Stromal cell of bone marrow (primary cell): ENCODE measurements around the gene AOPEP.
A peak's percentile ranks its signal among the peaks of the same experiment; 100 is the strongest.

Source experiments
- DNase-seq: peaks from one replicate; pipeline ENCODE4 v3.0.0-alpha.2; 2012; ENCODE audit warnings: low read depth

Gene AOPEP

DNA sequence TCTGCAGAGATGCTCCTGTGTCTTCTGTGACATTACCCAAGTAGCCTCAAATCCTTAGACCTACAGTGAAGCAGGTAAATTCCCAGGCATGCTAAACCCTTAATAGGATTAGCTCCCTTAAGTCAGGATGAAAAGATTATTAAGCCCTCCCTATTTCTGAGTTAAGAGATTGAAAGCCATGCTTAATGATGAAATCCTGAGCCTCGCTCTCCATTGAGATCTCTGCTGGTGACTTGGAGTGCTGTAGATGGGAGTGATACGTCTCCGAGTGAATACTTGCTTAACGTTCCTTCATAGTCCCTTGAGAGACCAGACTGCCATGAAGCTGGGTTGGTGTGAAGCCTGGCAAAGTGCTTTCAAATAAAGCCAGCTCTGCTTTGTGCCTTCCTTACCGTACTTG is 34.2 kb downstream of the AOPEP start:
- no peak for DNase-seq

GRCh38 chr9:94761481-94761880 is 35.0 kb downstream of the AOPEP start:
- no peak for DNase-seq

DNA sequence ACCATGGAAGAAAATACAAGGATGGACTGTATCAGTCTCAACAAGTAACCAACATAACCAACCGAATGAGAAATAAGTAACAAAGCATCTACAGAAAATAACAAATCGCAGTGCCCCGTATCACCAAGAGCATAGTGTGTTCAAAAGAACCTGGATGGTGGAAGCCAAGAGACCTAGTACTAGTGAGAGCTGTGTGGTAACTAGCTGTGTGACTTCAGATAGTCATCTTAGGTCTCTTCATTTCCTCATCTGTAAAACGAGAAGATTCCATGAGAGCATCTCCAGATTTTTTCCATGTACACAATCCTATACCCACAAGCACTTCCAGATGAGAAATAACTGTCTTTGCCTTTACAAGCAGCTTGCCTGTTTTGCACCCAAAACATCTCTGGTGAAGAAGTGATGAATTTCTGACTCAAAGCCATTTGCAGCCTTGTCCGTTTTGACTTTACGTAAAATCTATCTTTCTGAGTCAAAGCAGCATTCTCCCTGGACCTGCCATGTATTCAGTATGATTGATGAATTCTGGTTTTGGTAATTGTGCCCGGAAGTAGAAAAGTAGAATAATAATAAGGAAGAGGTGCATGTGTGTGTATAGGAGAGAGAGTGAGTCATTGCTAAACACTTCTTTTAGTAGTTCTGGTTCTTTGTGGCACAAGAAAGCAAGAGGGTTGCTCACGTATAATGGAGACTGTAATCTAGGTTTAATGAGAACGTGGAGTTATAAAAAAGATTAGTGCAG is 41.0 kb downstream of the AOPEP start:
- DNase-seq, result no peak

DNA sequence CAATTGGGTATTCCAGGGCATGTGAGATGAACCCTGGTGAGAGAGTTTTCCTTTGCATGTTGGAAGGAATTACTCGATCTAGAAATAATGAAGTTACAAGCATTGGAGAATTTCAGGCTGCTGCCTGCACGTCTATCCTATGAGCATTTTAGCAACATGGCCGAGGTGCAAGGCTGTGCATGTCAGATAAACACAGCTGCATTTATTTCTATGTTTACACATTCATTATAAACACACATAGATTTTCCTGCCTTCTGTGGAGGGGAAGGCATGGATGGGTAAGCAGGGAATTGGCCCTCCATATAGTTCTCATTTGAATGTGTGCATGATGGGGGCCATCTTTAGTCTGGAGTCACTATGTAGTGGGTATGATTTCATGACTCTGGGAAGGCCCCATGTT is 42.3 kb downstream of the AOPEP start:
- DNase-seq, result no peak

DNA sequence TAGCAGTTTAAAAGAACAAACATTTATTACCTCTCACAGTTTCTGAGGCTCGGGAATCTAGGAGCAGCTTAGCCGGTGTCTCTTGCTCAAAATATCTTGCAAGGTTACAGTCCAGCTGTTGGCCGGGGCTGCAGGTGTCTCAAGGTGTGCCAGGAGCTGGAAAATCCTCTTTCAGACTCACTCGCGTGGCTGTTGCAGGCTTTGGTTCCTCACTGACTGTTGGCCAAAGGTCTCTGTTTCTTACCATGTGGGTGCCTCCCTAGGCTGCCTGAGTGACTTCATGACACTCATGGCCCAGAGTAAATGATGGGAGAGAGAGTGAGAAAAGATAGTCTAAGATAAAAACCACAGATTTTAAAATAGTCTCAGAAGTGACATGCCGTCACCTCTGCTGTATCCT is 43.8 kb downstream of the AOPEP start:
- no peak for DNase-seq

DNA sequence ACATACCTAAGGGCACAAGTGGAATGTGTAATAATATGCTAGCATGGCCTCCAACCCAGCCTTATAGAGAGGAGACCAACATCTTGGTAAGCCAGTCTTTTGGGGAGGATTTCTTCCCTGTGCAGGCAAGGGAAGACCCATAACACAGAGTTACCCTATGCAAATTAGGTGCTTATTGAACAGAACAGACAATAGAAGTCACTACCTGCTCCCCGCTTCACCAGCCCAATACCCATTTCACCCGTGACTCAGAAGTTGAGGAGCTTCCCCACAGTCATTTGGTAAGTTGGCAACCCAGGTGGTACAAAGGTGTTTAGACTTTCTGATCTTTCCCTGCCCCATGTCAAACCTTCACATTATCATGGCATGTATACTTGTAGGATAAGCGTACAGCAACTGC is 44.6 kb downstream of the AOPEP start:
- DNase-seq, result no peak

DNA sequence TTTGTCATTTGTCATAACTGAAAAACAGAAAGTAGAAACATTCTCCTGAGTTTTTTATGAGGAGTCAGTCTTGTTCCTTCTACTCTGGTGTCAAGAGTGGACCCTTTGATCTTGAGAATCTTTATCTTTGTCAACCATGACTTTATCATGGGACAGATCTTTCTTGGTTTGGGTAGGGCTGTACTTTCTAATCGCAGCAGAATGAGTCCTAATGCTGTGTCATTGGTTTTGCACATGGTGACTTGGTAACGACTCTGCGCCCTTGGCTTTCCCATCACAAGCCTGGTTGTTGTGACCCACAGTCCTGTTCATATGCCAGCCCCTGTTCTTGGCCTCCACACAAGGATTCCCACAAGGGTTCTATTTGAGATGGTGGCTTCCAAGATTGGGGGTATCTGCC is 45.6 kb downstream of the AOPEP start:
- DNase-seq, result no peak

GRCh38 chr9:94772639-94773303 is 46.3 kb downstream of the AOPEP start:
- DNase-seq, result peak; percentile 44

DNA sequence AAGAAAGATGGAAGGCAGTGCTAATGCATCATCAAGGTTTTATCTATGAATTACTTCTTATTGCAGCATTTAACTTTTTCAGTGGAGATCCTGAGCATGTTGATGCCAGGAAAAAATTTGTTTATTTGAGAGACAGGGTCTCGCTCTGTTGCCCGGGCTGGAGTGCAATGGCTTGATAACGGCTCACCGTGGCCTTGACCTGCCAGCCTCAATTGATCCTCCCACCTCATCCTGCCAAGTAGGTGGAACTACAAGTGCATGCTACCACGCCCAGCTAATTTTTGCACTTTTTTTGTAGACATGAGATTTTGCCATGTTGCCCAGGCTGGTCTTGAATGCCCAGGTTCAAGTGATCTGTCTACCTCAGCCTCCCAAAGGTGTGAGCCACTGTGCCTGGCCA is 47.2 kb downstream of the AOPEP start:
- no peak for DNase-seq

DNA sequence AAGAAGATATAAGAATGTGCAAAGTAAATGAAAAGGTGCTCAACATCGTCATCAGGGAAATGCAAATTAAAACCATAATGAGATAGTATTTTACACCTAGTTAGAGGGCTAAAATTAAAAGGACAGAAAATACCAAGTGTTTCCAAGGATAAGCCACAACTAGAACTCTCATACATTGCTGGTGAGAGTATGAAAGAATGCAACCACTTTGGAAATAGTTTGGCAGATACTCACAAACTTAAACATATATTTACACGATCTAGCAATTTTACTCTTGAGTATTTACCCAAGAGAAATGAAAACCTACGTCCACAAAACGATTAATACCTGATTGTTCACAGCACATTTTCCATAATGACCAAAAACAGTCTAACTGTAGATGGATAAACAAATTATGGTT is 51.5 kb downstream of the AOPEP start:
- no peak for DNase-seq

GRCh38 chr9:94779031-94779430 is 52.5 kb downstream of the AOPEP start:
- DNase-seq, result no peak

DNA sequence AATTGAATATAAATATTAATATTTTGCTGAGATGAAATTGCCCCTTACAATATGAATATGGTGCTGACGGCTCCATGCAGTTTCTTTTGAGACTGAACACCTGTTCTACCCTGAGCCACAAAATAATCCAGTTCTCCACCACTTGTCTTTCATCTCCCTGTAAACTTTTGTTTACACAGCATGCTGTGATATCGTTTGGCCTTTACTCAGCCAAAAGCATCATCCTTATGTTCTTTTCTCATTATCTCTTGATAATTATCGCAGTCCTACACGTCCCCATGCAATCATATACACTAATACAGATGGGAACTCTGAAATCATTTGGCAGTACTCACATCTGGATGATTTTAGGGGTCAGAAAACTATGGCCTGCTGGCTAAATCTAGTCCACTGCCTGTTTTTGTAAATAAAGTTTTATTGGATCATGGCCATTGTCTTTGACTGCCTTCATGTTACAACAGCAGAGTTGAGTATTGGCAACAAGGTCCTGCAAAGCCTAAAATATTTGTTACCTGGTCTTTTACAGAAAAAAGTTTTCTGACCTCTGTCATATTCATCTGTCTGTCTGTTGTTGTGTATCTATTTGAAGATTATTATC is 53.3 kb downstream of the AOPEP start:
- no peak for DNase-seq

GRCh38 chr9:94780516-94780950 is 54.0 kb downstream of the AOPEP start:
- no peak for DNase-seq

GRCh38 chr9:94782355-94783101 is 56.0 kb downstream of the AOPEP start:
- no peak for DNase-seq

DNA sequence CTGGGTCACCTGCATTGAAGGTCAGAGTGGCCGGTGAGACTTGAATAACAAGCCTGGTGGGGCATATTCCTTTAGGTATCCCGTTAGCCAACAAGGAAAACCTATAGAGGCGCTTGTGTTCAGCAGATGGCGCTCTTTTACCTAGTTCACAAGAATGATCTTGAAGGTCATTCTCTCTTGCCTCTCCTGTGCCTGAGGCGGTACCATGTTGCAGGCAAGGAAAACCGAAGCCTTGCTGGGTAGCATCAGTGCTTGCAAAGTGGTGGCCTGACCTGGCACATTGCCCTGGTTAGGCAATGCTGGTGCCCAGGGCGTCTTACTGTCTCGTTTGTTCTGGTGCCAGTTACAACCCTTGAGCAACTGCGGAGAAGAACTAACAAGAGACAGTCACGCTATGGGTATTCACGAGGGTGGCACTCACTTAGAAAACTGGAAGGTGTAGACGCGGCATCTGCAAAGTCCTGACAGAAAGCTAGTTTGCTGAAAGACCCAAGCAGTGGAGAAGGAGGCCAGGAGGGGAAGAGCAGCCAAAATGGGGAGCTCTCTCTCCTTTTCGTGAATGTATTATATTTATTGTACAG is 56.7 kb downstream of the AOPEP start:
- DNase-seq, result peak; percentile 75

DNA sequence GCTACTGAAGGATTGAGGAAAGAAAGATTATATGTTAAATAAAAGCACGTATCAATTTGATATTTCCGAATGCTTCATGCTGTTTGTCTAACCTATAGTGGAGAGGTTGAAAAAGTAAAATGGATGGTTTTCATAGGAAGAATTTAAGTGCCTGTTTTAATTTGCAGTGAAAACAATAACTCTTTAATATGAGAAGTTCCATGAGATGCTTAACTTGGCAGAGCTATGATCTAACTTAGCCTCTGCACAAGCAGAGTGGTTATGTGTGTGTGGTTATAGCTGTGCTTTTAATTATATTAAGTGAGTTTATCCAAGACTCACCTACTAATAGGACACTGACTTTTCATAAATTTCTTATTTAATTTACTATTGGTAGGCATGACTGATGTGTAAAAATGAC is 57.4 kb downstream of the AOPEP start:
- no peak for DNase-seq

DNA sequence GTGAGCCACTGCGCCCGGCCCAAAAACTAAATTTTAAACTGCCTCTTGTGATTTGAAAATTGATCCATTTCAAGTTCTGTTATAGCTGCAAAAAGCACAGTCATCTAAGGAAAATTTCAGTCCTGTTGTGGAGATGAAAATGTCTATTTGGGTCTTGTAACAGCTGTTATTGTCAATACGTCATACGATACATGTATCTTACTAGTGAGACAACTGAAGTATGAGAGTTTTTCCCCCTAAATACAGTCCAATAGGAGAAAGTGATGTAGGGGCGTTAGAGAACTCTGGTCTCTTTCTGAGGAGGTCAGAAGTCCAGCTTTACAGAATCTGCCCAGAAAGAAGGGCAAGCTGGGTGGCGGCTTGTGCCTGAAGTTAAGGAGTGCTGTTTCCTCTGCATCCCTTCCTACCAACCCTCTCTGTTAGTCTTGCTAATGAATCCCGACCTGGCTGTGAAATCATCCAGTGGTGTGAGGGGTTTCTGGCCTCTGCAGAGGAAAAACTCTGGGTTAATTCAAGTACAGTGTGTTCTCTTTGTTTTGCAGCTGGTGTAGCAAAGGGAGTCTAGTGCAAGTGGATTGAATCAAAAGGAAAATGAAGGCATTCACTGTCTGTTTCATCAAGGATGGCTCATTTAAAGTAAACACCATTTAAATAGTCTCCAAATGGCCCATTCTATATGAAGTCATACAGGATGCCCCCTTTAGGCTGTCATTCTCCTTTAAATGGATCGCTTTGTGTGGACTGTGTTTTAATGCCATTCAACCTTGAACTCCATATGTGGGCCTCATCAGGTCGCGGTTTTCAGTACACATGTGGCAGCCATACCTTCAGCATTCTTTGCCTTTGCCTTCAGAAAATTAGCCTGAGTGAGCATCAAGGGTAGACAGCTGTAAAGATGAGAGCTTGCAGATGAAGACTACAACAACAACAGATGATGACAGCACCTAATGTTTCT is 59.0 kb downstream of the AOPEP start:
- DNase-seq, result no peak

DNA sequence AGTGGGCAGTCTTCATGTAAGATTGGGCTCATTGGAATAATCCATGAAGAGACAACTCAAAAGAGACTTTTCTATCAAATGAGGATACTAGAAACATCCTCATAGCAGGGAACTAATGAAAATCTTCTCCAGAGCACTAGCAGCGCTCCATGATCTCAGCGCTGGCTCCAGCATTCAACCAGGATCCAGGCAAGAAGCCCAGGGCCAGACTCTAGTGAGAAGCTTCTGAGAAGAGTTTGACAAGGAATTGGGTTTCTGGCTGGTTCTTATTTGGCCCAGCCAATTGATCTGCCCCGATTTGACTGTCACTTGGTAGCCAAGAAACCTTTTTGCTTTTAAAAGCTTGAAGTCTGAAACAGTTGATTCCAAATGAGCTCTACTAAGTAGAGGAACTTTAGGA is 60.1 kb downstream of the AOPEP start:
- no peak for DNase-seq

DNA sequence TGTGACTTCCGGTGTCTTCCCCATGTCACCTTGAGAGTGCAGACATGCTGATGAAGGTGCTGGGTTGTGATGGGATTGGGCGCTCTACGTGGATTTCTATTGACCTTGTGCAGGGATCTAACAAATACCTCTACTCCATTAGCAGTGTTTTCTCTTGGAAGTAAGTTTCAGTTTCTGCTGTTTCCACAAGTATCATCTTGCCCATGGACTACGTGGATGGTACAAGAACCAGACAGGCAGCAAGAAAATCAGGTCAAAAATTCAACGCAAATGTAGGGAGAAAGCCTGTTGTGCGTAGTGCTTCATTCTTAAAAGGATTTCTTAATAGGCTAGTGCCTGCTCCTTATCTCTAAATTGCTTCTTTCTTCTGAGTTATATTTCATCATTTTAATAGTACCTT is 60.8 kb downstream of the AOPEP start:
- DNase-seq, result no peak

DNA sequence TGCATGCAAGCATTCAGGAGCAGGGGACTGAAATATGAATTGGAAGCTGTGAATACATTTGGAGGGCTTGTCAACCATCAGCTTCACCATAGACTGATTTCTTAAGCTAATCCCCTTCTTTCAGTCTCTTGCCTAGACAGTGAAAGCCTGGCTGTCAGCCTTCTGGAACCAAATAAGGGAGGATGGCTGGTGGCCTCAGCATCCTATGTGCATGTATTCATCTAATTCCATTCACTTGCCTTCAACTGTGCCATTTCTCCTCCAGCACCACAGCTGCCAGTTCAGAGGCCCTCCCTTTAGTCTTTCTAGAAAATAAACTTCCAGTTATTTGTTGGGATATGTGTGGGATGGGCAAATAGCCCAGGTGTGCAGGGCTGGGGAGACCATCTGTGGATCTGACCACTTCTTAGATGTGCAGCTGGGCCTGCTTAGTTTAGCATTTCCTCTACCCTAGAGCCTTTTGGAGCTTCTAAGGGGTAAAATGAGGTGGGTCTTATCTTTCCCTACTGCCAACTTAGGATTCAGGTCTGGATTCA is 62.1 kb downstream of the AOPEP start:
- no peak for DNase-seq

DNA sequence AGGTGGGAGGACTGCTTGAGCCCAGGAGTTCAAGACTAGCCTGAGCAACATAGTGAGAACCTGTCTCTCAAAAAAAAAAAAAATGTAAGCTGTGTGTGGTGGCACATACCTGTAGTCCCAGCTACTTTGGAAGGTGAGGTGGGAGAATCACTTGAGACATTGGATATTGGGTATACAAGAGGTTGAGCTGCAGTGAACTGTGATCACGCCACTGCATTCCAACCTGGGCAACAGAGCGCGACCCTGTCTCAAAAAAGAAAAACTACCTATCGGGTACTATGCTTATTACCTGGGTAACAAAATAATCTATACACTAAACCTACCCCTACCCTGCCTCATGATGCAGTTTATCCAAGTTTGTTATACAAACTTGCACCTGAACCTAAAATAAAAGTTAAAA is 64.9 kb downstream of the AOPEP start:
- no peak for DNase-seq
